Panc1 (cell line): ENCODE data around the gene SDHAF4. TPM values are rescaled to one million over a fixed set of nuclear protein-coding genes. Genes with fewer than 3 reads are reported as not detected.

Experiments
- ATAC-seq: fragments of 200-7000 bp; cut with Tn5 transposase; 2 replicates; pipeline ENCODE4 v1.9.1; 2020; ENCODE audit warnings: mild to moderate bottlenecking, moderate library complexity
- BruUV-seq: library from RNA; stranded (reverse); fragments of 400-500 nt; replicated peaks from 2 replicates; lab custom pipeline; 2021; lab: Mats Ljungman, UMichigan
- CTCF ChIA-PET: fragments of 300-600 bp; sonication (Branson Sonifier 250); formaldehyde crosslinking; loops from one replicate; lab custom pipeline; 2022; ENCODE audit warnings: antibody characterized with exemption; lab: Charles Lee
- POLR2A ChIA-PET: fragments of 300-600 bp; sonication (Branson Sonifier 250); formaldehyde crosslinking; loops from one replicate; lab custom pipeline; 2022; ENCODE audit warnings: antibody characterized with exemption; lab: Charles Lee
- DNase-seq: peaks from one replicate; pipeline ENCODE4 v3.0.0-alpha.2; 2010; ENCODE audit warnings: low read depth, low spot score
- H3K27ac ChIP-seq: 2 replicates; pipeline ENCODE4 v1.5.1; 2011; ENCODE audit warnings: mild to moderate bottlenecking, low read length, inconsistent platforms
- H3K27me3 ChIP-seq: fragments of 200-500 bp; sonication (Bioruptor generic); 2 replicates; pipeline ENCODE4 v1.6.0; 2014; ENCODE audit warnings: low read length, inconsistent platforms; ENCODE audit not compliant: control insufficient read depth, insufficient read depth
- H3K36me3 ChIP-seq: fragments of 200-500 bp; sonication (Bioruptor generic); 2 replicates; pipeline ENCODE4 v1.5.1; 2014; ENCODE audit warnings: inconsistent platforms, mild to moderate bottlenecking, low read length, moderate library complexity; ENCODE audit not compliant: control insufficient read depth, insufficient read depth
- H3K4me1 ChIP-seq: 2 replicates; pipeline ENCODE4 v1.5.1; 2011; ENCODE audit warnings: inconsistent platforms, mild to moderate bottlenecking, low read length, moderate library complexity; ENCODE audit not compliant: control insufficient read depth, insufficient read depth
- H3K4me3 ChIP-seq, 2 experiments: 2 replicates each; pipeline ENCODE4 v1.5.1; 2011 to 2012; ENCODE audit warnings: low read depth in 2 of 2, low read length in 2 of 2, mild to moderate bottlenecking in 2 of 2, inconsistent platforms in 1 of 2, moderate library complexity in 1 of 2
- H3K9me3 ChIP-seq: fragments of 200-500 bp; sonication (Bioruptor generic); 2 replicates; pipeline ENCODE4 v1.5.1; 2014; ENCODE audit warnings: low read depth, mild to moderate bottlenecking, inconsistent platforms, low read length, moderate library complexity; ENCODE audit not compliant: control insufficient read depth, insufficient read depth
- POLR2AphosphoS5 ChIP-seq: IDR thresholded peaks from 2 replicates; pipeline ENCODE4 v1.6.1; 2012; ENCODE audit warnings: mild to moderate bottlenecking, low read depth, low read length, moderate library complexity
- SIN3A ChIP-seq: IDR thresholded peaks from 2 replicates; pipeline ENCODE4 v1.6.1; 2012; ENCODE audit warnings: low read depth, mild to moderate bottlenecking, low read length, moderate library complexity, borderline replicate concordance; ENCODE audit not compliant: insufficient read depth
- TCF7L2 ChIP-seq: IDR thresholded peaks from 2 replicates; pipeline ENCODE4 v1.6.1; 2011; ENCODE audit warnings: mild to moderate bottlenecking, low read depth, low read length, inconsistent platforms
- in situ Hi-C: cut with HindIII; loops from 2 replicates; pipeline ENCODE4 v1.10.0; 2016; ENCODE audit warnings: low sequenced_read_pairs, low pct_unique_long_range_greater_than_20kb
- intact Hi-C: fragments of 100-400 bp; cut with micrococcal nuclease; formaldehyde crosslinking; loops from one replicate; pipeline ENCODE4 v1.10.0; 2022; ENCODE audit not compliant: unreplicated experiment
- total RNA-seq: library from RNA; stranded (reverse); gene quantifications from one replicate; pipeline ENCODE4 v1.2.1, GENCODE V29; 2021; ENCODE audit not compliant: unreplicated experiment
- TF ChIP-seq, protein P1 (sequence below), 2 experiments: IDR thresholded peaks; 2 replicates each; pipeline ENCODE4 v1.6.1; 2011 to 2012; ENCODE audit warnings: low read depth in 2 of 2, control low read depth in 1 of 2, low read length in 1 of 2, mild to moderate bottlenecking in 1 of 2, moderate library complexity in 1 of 2; ENCODE audit not compliant: insufficient read depth in 1 of 2
- TF ChIP-seq, protein P2 (sequence below): fragments of 450-650 bp; IDR thresholded peaks from 2 replicates; pipeline ENCODE4 v1.5.1; 2017; ENCODE audit warnings: mild to moderate bottlenecking

The SDHAF4 gene
- total RNA-seq, 1 experiment from 2014 or later, result 14.4 TPM

DNA sequence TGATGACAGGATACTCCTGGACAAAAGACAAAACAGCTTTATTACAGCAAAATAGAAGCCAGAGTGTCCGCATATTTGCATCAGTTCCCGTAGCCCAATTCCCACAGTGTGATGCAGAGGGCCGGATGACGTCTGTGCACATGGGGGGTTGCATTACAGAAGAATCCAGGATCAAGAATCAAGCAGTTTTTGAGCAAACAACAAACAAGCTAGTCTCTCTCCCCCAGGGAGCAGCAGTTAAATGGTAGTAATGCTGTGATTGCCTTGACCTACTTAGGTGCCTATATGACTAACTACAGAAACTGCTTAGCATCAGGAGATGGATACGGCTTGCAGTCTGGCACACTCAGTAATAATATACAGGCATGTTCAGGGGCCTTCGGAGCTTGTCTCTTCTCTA lies 3.2 kb upstream of the SDHAF4 start:
- no TSS peak for BruUV-seq
- TF ChIP-seq TCF7L2 (no peak), SIN3A (no peak), POLR2AphosphoS5 (no peak)
- TF ChIP-seq, protein P1, sequence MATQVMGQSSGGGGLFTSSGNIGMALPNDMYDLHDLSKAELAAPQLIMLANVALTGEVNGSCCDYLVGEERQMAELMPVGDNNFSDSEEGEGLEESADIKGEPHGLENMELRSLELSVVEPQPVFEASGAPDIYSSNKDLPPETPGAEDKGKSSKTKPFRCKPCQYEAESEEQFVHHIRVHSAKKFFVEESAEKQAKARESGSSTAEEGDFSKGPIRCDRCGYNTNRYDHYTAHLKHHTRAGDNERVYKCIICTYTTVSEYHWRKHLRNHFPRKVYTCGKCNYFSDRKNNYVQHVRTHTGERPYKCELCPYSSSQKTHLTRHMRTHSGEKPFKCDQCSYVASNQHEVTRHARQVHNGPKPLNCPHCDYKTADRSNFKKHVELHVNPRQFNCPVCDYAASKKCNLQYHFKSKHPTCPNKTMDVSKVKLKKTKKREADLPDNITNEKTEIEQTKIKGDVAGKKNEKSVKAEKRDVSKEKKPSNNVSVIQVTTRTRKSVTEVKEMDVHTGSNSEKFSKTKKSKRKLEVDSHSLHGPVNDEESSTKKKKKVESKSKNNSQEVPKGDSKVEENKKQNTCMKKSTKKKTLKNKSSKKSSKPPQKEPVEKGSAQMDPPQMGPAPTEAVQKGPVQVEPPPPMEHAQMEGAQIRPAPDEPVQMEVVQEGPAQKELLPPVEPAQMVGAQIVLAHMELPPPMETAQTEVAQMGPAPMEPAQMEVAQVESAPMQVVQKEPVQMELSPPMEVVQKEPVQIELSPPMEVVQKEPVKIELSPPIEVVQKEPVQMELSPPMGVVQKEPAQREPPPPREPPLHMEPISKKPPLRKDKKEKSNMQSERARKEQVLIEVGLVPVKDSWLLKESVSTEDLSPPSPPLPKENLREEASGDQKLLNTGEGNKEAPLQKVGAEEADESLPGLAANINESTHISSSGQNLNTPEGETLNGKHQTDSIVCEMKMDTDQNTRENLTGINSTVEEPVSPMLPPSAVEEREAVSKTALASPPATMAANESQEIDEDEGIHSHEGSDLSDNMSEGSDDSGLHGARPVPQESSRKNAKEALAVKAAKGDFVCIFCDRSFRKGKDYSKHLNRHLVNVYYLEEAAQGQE (IDR thresholded peaks at IDR 0.05; ENCODE audit: insufficient read depth in 1 of 2, low read depth in 2 of 2, low read length in 1 of 2), result no peak
- TF ChIP-seq, protein P2, sequence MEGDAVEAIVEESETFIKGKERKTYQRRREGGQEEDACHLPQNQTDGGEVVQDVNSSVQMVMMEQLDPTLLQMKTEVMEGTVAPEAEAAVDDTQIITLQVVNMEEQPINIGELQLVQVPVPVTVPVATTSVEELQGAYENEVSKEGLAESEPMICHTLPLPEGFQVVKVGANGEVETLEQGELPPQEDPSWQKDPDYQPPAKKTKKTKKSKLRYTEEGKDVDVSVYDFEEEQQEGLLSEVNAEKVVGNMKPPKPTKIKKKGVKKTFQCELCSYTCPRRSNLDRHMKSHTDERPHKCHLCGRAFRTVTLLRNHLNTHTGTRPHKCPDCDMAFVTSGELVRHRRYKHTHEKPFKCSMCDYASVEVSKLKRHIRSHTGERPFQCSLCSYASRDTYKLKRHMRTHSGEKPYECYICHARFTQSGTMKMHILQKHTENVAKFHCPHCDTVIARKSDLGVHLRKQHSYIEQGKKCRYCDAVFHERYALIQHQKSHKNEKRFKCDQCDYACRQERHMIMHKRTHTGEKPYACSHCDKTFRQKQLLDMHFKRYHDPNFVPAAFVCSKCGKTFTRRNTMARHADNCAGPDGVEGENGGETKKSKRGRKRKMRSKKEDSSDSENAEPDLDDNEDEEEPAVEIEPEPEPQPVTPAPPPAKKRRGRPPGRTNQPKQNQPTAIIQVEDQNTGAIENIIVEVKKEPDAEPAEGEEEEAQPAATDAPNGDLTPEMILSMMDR, result no peak
- H3K4me3 ChIP-seq, result no peak overlapping the region
- H3K27ac ChIP-seq, result no peak overlapping the region
- CTCF ChIA-PET, result no interaction called here
- DNase-seq (no peak), ATAC-seq (no peak)
- H3K27me3 ChIP-seq, result no peaks in the 10 kb centered on the region
- intact Hi-C loops, result no loop called here
- peaks cover 12% of the 10 kb centered on the region; the same call in 1 of the 2 replicates for H3K4me1 ChIP-seq
- no peaks in the 10 kb centered on the region for H3K9me3 ChIP-seq
- POLR2A ChIA-PET, result no interaction called here
- in situ Hi-C loops, result no loop called here
- no peaks in the 10 kb centered on the region; the same call in 1 of the 2 replicates for H3K36me3 ChIP-seq

DNA sequence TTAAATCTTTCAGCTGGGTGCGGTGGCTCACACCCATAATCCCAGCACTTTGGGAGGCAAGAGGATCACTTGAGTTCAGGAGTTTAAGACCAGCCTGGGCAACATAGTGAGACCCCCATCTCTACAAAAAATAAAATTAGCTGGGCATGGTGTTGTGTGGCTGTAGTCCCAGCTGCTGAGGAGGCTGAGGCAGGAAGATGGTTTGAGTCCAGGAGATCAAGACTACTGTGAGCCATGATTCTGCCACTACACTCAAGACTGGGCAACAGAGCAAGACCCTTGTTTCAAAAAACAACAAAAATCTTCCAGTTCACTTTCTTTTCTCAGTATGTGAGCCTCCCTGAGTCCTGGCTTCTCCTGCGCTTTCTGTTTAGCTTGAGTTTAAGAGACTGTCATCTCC lies 7.9 kb downstream of the SDHAF4 start:
- intact Hi-C loops (no loop called here), in situ Hi-C loops (no loop called here)
- TF ChIP-seq, protein P2, result no peak
- TF ChIP-seq, protein P1 (IDR thresholded peaks at IDR 0.05; ENCODE audit: insufficient read depth in 1 of 2, low read depth in 2 of 2, low read length in 1 of 2), result no peak
- TF ChIP-seq TCF7L2 (no peak), POLR2AphosphoS5 (no peak), SIN3A (no peak)
- ATAC-seq, result no peak
- Histone ChIP-seq H3K36me3 (no peaks in the 10 kb centered on the region), H3K27me3 (no peaks in the 10 kb centered on the region), H3K27ac (no peak overlapping the region), H3K4me3 (no peak overlapping the region), H3K9me3 (no peaks in the 10 kb centered on the region), H3K4me1 (no peaks in the 10 kb centered on the region; the same call in 1 of the 2 replicates)
- no peak for DNase-seq
- POLR2A ChIA-PET, result interaction anchor here (0.6 kb wide), 1 partner anchor 109 kb away, joined by 3 read pairs; no protein-coding TSS in a partner anchor
- CTCF ChIA-PET, result no interaction called here
- BruUV-seq, result no TSS peak
